Dermis microvascular lymphatic vessel endothelial cell (primary cell): ENCODE data around the gene BCAP31. TPM values are rescaled to one million over a fixed set of nuclear protein-coding genes. Genes with fewer than 3 reads are reported as not detected.
"Not testable (repeated sequence)": the region's sequence is repeated elsewhere in the genome, so short reads cannot be mapped to it uniquely, and the experiment has no call there.

Experiments used
- DNase-seq, 2 donors: peaks; one replicate each; pipeline versions ENCODE4 v3.0.0 to v3.0.0-alpha.2; 2010; ENCODE audit warnings: low read depth in 2 of 2
- total RNA-seq: library from RNA; depleted of rRNA; stranded (reverse); fragments of >200 nt; gene quantifications from 2 replicates; pipeline ENCODE4 v1.2.1, GENCODE V29; 2014

Gene BCAP31
- total RNA-seq, 1 donor from 2014 or later, result 341 TPM

- no peak for DNase-seq
Measured at GRCh38 chrX:153763298-153763932, 39.2 kb upstream of the BCAP31 start.

DNA sequence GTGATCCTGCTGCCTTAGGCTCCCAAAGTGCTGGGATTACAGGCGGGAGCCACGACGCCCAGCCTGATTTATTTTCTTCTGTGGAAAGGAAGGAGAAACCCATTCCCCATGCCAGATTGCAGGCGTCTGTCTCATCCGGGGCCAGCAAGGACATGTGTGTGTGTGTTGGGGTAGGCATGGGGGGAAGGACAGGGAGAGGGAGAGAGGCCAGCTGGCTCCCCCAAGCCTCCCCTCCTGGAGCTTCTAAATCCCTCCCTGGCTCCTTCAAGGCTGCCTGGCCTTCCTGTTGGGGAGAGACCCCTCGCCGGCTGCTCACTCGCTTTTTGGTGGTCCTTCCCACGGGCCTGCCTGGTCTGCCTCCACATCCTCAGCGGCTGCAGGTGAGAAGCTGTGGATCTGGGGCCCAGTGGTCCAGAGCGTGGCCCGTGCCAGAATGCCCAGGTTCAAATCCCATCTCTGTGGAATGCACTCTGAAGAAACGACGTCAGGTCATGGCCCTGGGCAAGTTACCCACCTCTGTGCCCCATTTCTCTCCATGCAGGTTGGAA, 38.5 kb upstream of the BCAP31 start:
- no peak for DNase-seq

- DNase-seq, result no peak
Measured at GRCh38 chrX:153761863-153762262, 37.7 kb upstream of the BCAP31 start.

DNA sequence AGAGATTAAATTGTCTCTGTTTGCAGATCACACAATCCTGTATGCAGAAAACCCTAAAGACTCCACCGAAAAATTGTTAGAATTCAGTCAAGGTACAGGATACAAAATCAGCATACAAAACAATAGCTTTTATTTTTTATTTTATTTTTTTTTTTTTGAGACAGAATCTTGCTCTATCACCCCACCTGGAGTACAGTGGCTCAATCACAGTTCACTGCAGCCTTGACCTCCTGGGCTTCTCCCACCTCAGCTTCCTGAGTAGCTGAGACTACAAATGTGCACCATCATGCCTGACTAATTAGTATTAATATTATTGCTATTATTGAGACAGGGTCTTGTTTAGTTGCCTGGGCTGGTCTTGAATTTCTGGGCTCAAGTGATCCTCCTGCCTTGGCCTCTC, 30.9 kb upstream of the BCAP31 start:
- no peak for DNase-seq

DNA sequence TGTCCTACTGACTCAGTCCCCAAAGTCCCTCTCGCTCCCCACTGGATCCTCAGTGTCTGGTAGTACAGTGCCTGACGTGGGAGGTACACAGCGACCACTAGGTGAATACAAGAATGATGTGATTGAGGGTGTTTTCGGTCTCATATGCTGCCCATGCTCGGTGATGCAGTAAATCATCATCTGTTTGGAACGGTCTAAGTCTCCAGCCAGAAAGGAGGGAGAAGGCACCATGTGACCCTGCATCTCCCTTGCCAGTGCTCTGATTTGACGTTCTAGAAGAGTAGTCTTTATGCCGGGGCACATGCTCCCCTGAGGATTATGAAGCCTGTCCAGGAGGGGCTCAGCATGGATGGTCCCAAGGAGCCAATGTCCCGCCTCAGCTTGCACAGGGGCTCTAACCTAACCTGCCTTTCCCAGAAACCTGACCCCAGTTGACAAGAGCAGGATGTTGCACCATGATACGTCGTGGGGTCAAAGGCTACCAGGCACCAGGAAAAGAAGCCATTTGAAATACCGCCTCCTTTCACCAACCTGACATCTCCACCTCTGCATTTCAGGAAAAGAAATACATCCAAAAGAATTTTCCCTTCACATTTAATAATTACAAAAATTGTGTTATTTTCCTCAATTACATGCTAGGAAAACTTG, 26.1 kb upstream of the BCAP31 start:
- no peak for DNase-seq

- not testable (repeated sequence) for DNase-seq
Measured at GRCh38 chrX:153749017-153749416, 24.8 kb upstream of the BCAP31 start.

- not testable (repeated sequence) for DNase-seq
Measured at GRCh38 chrX:153746991-153747390, 22.8 kb upstream of the BCAP31 start.

- DNase-seq, result no peak
Measured at GRCh38 chrX:153746359-153746758, 22.2 kb upstream of the BCAP31 start.

GRCh38 chrX:153745067-153745433, 20.9 kb upstream of the BCAP31 start:
- DNase-seq, result not testable (repeated sequence)

- DNase-seq, result no peak
Measured at GRCh38 chrX:153744210-153745066, 20.3 kb upstream of the BCAP31 start.

GRCh38 chrX:153743468-153744209, 19.5 kb upstream of the BCAP31 start:
- DNase-seq, result not testable (repeated sequence)

- not testable (repeated sequence) for DNase-seq
Measured at GRCh38 chrX:153742796-153743467, 18.7 kb upstream of the BCAP31 start.

DNA sequence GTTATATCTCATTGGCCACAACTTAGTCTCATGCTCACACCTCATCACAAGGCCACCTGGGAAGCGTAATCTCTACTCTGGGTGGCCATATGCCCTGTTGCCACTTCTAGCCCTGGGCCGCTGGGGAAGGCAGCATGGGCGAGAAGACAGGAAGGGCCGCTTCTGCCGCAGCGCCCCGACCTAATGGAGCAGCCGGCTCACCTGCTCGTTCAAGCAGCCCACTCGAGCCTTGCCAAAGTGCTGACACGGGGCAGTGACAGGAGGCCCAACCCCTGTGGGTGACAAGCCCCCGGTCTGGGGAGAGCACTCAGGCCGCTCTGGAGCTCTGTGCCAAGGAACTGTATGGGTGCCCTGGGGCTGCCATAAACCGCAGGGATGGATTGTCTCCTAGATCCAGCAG, 17.9 kb upstream of the BCAP31 start:
- not testable (repeated sequence) for DNase-seq

- DNase-seq, result no peak
Measured at GRCh38 chrX:153741446-153741845, 17.3 kb upstream of the BCAP31 start.

GRCh38 chrX:153740631-153741222, 16.5 kb upstream of the BCAP31 start:
- DNase-seq, result no peak

DNA sequence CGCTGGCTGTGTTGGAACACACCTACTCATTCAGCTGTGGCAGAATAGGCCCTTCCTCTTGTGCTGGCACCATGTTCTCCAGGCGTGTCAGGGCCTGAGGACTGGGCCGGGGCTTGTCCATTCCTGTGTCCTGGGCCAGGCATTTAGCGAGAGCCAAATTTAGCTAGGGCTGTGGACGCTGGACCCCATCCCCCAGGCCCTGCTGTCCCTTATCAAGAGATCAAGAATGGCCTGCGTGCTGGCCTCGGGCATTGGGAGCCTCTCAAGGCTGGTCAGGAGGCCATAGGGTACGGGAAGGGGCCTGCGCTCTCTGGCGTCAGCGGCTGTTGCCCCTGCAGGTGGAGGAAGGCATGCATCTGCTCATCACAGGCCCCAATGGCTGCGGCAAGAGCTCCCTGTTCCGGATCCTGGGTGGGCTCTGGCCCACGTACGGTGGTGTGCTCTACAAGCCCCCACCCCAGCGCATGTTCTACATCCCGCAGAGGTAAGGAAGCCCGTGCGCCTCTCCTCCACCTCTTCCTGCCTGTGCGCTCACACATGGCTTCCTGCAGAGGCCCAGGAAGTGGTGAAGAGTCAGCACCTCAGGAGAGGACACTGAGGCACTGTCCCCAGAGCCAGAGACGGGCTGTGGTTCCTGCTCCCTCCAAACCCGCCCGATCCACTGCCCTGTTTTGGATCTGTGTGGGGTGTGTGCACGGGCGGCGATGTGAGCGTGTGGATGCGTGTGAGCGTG, 15.7 kb upstream of the BCAP31 start:
- DNase-seq, result no peak

- no peak for DNase-seq
Measured at GRCh38 chrX:153738056-153738605, 13.9 kb upstream of the BCAP31 start.

GRCh38 chrX:153736871-153737441, 12.8 kb upstream of the BCAP31 start:
- no peak for DNase-seq
